CD4-positive, alpha-beta T cell treated with Interleukin-15 for 1 hour (primary cell): ENCODE data around the gene MYO7A.

Experiments
- DNase-seq: peaks from one replicate; pipeline ENCODE4 v3.0.0-alpha.2; 2020

MYO7A gene

DNA sequence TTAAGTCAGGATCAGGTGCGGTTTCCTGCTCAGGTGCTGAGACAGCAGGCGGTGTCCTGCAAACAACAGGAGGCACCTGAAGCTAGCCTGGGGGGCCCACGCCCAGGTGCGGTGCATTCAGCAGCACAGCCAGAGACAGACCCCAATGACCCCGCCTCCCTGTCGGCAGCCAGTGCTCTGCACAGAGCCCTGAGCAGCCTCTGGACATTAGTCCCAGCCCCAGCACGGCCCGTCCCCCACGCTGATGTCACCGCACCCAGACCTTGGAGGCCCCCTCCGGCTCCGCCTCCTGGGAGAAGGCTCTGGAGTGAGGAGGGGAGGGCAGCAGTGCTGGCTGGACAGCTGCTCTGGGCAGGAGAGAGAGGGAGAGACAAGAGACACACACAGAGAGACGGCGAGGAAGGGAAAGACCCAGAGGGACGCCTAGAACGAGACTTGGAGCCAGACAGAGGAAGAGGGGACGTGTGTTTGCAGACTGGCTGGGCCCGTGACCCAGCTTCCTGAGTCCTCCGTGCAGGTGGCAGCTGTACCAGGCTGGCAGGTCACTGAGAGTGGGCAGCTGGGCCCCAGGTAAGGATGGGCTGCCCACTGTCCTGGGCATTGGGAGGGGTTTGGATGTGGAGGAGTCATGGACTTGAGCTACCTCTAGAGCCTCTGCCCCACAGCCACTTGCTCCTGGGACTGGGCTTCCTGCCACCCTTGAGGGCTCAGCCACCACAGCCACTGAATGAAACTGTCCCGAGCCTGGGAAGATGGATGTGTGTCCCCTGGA is at the start of gene MYO7A:
Gene MYO7A (plus strand): TSS at position 327 of the 772 bp plus-strand sequence. CDS start 2,389 bp downstream, outside the sequence.
- DNase-seq, result no peak

DNA sequence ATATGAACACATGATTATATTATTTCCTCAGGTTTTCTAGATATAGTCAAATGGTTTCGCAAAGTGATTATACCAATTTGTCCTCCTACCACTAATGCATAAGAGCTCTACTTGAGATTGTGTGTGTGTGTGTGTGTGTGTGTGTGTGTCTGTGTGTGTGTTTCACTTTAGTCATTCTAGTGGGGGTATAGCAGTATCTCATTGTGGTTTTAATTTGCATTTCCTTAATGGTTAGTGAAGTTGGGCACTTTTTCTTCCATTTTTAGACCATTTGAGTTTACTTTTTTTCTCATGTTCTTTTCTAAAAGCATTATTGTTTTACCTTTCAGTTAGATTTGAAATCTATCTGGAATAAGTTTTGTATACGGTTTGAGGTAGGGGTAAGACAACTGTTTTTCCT is 48.4 kb upstream of the MYO7A start:
- DNase-seq, result peak; percentile 12

DNA sequence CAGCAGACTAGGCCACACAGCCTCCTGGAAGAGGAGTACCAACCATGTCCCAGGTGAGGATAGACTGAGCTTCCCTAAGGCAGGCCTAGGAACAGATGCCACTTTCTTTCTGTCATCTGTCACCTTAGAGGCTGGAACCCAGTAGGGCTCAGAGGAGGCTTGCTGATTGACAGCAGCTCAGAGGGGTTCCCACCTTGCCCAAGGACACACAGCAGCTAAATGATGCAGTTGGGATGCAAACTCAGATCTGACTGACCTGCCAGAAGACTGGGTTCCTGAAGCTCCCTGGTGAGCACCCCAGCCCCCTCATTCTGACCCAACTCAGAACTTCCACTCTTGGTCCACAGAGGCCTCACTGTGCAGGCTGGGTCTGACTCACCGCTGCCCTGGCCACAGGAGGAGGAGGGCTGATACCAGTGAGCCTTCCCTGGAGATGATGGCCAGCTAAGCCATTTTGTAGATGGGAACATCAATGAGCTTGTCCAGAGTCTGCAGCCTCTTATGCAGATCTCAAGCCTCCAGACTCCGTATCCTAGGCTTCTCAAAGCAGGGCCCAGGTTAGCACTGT is 47.3 kb upstream of the MYO7A start:
- DNase-seq, result peak; percentile 10

DNA sequence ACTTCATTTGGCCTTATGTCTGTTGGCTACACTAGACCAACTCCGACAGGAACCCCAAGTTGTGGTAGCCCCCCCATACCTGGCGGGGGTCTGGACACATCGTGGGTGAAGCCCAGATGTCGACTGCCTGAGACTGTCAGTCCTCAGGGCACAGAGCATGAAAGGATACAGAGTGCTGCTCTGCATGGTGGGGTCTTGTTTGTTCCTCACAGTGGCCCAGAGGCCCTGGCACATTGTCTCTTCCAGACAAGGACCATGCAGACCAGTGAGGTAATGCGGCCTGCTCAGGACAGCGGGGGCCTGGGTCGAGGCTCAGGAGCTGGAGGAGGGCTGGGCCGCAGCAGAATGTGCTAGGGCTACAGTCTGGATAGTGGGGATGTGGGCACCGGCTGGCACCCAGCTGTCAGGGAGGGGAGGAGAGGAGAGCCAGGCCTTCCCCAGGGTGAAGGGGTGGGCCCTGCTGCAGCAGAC is 46.6 kb upstream of the MYO7A start:
- no peak for DNase-seq

DNA sequence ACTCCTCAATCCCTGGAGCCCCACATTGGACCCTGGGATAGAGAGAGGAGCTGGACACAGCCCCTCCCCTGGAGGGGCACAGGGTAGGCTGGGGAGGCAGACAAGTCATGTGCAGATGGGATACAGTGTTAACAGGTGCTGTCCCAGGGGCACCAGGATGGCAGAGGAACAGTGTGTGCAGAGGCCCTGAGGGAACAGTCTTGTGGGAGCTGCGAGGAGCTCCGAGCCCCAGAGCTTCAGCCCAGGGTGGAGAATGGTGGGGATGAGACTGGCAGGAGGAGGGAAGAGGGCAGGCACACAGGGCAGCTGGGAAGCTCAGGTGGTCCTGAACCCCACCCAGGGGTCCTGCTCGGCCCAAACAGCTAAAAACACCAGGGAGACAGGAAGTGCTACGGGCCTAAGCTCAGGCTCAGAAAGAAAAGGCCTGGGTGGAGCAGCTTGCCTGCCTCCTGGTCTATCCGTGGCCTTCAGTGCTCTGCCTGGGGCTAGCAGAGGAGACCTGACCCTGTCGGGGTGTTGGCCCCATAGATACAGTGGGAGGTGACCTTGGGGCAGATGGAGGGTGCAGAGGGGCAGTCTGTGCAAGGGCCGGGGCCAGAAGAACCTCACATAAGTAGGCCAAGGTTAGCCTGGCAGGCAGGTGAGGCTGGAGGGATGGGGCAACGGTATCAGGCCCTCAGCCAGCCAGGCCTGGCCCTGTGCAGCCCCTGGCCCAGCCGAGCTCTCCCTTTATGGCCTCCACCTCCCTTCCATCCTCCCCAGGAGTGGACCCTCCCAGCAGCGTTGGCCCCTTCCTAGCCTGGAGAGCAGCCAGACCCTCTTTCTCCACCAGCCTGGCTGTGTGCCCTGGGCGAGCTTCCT is 45.8 kb upstream of the MYO7A start:
- peak; percentile 5 for DNase-seq

GRCh38 chr11:77082838-77083565 is 45.0 kb upstream of the MYO7A start:
- peak; percentile 43 for DNase-seq

GRCh38 chr11:77083566-77084245 is 44.3 kb upstream of the MYO7A start:
- peak; percentile 10 for DNase-seq

DNA sequence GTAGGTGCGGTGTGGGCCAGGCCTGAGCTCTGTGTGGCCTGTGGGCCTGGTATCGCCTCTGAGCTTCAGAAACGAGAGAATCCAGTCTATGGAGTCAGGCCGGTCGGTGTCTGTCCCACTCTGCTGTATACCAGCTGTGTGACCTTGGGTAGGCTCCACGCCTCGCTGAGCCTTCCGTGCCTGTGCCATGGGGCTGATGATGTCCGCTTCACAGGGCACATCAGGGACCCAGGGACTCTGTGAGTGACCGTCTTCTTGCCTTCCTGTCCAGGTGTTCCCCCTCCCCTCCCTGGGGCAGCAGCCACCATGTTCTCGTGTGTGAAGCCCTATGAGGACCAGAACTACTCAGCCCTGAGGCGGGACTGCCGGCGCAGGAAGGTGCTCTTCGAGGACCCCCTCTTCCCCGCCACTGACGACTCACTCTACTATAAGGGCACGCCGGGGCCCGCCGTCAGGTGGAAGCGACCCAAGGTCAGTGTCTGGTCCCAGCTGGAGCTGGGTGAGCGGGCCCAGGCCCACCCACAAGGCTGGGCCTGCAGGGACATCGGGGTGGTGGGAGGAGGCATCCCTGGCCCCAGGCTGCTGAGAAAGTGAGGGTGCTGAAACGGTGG is 43.4 kb upstream of the MYO7A start:
- peak; percentile 15 for DNase-seq

- peak; percentile 14 for DNase-seq
Measured at GRCh38 chr11:77085652-77086051, 42.4 kb upstream of the MYO7A start.

- no peak for DNase-seq
Measured at GRCh38 chr11:77086521-77087472, 41.2 kb upstream of the MYO7A start.

- DNase-seq, result no peak
Measured at GRCh38 chr11:77087723-77088225, 40.3 kb upstream of the MYO7A start.

- DNase-seq, result no peak
Measured at GRCh38 chr11:77088236-77089003, 39.6 kb upstream of the MYO7A start.

DNA sequence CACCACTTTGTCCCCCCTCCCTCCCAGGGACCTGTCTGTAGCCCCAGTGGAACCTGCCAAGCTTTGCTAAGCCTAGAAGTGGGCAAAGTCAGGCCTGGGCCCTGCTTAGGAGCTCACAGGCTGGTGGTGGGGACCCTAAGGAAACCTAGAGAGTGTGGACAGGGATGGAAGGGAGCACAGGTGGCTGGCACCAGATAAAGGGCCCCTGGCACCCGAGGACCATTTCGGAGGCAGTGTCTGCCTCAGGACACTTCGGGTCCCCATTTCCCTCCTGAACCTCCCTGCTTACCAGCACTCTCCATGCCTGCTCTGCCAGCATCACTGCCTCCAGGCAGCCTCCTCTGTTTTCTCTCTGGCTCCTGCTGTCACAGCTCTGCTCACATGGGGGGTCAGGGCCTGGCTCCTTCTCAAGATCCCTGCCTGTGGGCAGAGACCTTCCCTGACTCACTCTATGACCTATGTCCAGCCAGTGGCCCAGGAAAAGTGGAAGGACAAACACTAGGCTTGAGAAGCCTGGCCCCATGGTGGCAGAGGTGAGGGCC is 39.0 kb upstream of the MYO7A start:
- DNase-seq, result no peak

DNA sequence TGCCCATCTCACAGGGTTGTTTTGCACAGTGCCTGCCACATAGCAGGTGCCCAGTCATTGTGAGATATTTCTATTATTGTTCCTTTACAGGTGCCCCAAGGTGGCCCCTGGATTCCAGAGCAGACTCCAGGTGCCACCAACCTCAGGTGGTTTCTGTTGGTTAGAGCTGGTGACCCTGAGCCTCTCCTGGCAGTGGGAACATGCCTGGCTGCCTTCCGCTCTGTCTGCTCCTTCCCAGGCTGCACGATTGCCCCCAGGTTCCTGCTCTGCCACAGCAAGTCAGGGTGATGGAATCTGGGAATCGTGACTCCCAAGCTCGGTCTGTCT is 38.0 kb upstream of the MYO7A start:
- DNase-seq, result no peak

DNA sequence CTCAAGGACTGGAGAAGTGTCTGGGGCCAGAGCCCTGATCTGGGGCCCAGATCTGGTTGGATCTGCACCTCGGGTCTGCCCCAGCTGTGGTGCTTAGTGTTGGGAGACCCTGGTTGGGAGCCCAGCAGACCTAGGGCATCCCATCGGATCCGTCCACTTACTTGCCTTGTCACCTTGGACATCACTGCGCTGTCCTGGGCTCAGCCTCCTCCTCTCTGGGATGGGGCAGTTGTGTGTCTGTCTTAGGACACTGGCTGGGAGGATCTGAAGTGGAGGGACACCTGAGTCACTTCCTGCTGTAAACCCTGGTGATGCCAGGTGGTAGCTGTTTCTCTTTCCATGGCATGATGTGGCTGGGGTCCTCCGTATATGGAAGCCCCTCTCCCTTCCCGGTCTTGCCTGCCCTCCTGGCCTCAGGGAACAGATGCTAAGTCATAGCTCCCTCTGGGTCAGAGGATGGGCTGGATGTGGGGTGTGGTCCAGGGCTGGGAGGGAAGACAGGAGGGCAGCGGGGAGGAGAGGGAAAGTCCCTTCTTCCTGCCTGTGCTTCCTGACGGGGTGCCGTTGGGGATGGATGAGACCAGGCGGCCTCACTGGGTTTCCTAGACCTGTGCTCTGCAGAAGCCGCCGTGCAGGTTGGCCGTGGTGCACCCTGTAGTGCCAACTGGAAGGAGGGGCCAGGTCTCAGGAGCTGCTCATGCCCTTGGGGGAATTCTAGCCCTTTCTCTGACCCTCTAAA is 37.5 kb upstream of the MYO7A start:
- no peak for DNase-seq

DNA sequence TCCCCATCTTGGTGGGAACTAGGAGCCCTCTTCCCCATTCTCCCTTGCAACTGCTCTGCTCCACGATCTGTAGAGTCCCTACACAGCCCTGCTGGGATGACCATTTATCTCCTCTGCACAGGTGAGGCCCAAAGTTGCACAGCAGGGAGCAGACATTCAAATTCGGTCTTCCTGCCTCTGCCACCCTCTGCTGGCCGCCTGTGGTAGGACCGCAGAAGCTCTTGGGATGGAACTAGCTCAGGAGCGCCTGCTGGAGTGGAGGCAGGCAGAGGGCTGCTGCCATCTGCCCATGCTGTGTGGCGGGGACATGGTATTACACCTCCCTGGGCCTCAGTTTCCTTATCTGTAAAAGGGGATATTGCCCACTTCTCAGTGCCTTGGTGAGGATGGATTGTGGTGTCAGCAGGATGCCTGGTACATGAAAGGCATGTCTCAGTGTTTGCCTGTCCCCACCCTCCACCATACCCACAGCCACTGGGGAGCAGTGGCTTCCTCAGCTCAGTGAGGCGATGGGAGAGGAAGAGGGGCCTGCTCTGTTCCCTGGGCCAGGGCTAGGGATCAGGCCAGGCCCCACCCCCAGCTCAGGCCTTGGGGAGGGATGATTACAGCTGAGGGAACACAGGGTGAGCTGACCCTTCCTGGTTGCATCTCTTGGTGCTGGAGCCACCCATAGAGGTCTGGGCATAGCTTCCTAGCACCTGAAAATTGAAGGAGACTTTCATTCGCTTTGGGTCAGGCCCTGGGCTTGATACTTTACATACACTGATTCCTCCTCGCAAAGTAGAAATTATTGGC is 36.7 kb upstream of the MYO7A start:
- DNase-seq, result peak; percentile 75

DNA sequence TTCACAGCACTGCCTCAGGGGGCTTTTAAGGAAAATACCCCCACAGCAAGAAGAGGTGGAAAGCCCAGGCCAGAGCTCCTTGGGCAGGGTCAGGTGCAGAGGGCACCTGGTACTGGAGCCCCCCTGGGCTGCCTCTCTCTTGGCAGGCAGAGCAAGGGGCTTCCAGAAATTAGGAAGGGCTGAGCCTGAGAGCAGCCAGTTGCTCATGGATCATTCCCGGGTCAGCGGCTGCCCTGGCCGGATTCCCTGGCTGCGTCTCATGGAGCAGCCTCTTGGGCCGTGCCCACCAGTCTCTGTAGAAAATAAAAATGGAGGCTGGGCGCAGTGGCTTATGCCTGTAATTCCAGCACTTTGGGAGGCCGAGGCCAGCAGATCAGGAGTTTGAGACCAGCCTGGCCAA is 35.7 kb upstream of the MYO7A start:
- no peak for DNase-seq
